Non-pigmented ciliary epithelial cell (primary cell): ENCODE results near the gene ATAD2B.

Source experiments
- DNase-seq: peaks from one replicate; pipeline ENCODE4 v3.0.0-alpha.2; 2010; ENCODE audit warnings: low read depth

The ATAD2B gene

GRCh38 chr2:23699580-23699925 lies 227.4 kb downstream of the ATAD2B start:
- no peak for DNase-seq

- no peak for DNase-seq
These were observed 228.0 kb downstream of the ATAD2B start for GRCh38 chr2:23698721-23699579.
